Progenitor cell of endocrine pancreas (in vitro differentiated cells): ENCODE data around the gene URM1. TPM values are rescaled to one million over a fixed set of nuclear protein-coding genes. Genes with fewer than 3 reads are reported as not detected.

ENCODE experiments used
- DNase-seq: peaks from one replicate; pipeline ENCODE4 v3.0.0; 2021; ENCODE audit warnings: low spot score; ENCODE audit not compliant: unreplicated experiment
- H3K27ac Mint-ChIP-seq: 2 replicates; pipeline ENCODE4 v1.8.0; 2021; ENCODE audit warnings: mild to moderate bottlenecking, moderate library complexity, mixed read lengths
- H3K27me3 Mint-ChIP-seq: 2 replicates; pipeline ENCODE4 v1.8.0; 2021; ENCODE audit warnings: mixed read lengths
- H3K36me3 Mint-ChIP-seq: 2 replicates; pipeline ENCODE4 v1.8.0; 2022; ENCODE audit warnings: mixed read lengths; ENCODE audit not compliant: insufficient read depth
- H3K4me1 Mint-ChIP-seq: 2 replicates; pipeline ENCODE4 v1.8.0; 2021; ENCODE audit warnings: low read depth, mixed read lengths
- H3K4me3 Mint-ChIP-seq: 2 replicates; pipeline ENCODE4 v1.8.0; 2021; ENCODE audit warnings: low read depth, mild to moderate bottlenecking, moderate library complexity, mixed read lengths
- H3K9me3 Mint-ChIP-seq: 2 replicates; pipeline ENCODE4 v1.8.0; 2021; ENCODE audit warnings: low read depth, mixed read lengths
- total RNA-seq: library from RNA; stranded (reverse); gene quantifications from 2 replicates; pipeline ENCODE4 v1.2.1, GENCODE V29; 2021
- TF ChIP-seq, protein P1 (sequence below): fragments of 200-600 bp; sonication (generic); IDR thresholded peaks from one replicate; pipeline ENCODE4 v1.5.0; 2021; ENCODE audit warnings: antibody characterized with exemption, mild to moderate bottlenecking; ENCODE audit not compliant: unreplicated experiment

The URM1 gene
- total RNA-seq, 1 donor from 2014 or later: 54.4 TPM

GRCh38 chr9:128388150-128388549 lies 17.0 kb downstream of the URM1 start:
- Mint-ChIP-seq H3K4me3 (no peak overlapping the region), H3K4me1 (peaks cover 4% of the 10 kb centered on the region), H3K36me3 (peaks cover 10% of the 10 kb centered on the region), H3K27ac (no peak overlapping the region), H3K9me3 (no peaks in the 10 kb centered on the region), H3K27me3 (peaks cover 27% of the 10 kb centered on the region)
- TF ChIP-seq, protein P1, sequence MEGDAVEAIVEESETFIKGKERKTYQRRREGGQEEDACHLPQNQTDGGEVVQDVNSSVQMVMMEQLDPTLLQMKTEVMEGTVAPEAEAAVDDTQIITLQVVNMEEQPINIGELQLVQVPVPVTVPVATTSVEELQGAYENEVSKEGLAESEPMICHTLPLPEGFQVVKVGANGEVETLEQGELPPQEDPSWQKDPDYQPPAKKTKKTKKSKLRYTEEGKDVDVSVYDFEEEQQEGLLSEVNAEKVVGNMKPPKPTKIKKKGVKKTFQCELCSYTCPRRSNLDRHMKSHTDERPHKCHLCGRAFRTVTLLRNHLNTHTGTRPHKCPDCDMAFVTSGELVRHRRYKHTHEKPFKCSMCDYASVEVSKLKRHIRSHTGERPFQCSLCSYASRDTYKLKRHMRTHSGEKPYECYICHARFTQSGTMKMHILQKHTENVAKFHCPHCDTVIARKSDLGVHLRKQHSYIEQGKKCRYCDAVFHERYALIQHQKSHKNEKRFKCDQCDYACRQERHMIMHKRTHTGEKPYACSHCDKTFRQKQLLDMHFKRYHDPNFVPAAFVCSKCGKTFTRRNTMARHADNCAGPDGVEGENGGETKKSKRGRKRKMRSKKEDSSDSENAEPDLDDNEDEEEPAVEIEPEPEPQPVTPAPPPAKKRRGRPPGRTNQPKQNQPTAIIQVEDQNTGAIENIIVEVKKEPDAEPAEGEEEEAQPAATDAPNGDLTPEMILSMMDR: no peak
- no peak for DNase-seq

DNA sequence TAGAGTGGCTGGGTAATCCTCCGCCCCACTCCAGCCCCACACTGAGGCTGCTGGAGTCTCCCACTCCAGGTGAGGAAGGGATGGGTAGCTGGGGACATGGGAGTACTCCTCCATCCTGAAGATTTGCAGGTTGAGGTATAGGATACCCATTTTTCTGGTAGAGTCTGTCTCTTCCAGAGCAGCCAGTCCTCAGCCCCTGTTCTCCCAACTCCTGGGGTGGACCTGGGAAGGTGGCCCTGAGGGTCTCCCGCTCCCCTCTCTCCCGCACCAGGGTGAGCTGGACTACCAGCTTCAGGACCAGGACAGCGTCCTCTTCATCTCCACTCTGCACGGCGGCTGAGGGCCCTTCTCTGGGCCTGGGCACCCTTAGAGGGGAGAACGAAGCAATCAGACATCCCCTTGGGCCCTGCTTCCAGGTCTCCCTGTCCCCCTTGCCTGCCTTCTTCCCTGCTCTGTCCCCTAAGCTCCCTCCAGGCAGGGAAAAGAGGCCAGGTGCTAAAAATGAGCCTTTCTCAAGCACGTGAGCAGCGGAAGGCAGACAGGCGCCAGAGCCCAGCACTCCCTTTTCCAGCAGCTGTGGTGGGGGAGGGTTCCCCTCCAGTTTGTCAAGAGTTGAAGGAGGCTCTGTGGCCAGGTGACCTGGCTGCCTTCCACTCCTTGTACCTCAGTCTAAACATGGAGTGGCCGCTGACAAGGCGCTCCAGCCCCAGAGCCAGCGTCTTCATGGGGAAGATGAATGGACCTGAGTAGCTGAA lies 18.4 kb downstream of the URM1 start:
- Mint-ChIP-seq H3K27ac (no peak overlapping the region), H3K9me3 (no peaks in the 10 kb centered on the region), H3K4me1 (peaks cover 4% of the 10 kb centered on the region), H3K4me3 (no peak overlapping the region), H3K27me3 (peaks cover 40% of the 10 kb centered on the region), H3K36me3 (peaks cover 12% of the 10 kb centered on the region)
- no peak for DNase-seq
- TF ChIP-seq, protein P1: no peak

DNA sequence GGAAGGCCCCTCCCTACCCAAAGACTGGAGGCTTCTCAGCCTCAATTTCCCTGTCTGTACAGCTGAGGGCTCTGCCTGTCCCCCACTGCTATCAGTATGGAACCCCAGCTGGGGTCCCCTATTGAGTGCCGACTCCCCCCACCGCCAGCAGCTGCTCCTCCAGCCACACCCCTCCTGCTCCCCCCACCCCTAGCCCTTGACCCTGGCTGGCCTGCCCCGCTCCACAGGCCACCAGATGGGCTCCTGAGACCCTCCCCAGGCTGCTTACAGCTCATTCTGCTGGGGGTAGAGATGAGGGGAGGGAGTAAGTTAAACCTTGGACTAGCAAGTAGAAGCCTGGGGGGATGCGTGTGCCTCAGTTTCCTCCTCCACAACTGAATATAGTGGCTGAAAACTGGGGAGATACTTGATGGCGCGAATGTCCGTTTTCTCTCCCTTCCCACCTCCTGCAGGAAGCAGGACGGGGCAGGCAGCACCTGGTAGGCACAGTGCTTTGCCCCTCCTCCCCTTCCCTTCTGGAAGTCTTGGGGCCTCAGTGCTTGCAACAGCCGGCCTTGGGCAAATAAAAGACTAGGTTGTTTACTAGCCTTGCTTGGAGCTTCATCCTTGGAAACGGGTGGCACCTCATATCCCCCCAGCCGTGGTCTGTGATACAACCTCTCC lies 19.1 kb downstream of the URM1 start:
- no peak for DNase-seq
- Mint-ChIP-seq H3K36me3 (peaks cover 9% of the 10 kb centered on the region), H3K9me3 (no peaks in the 10 kb centered on the region), H3K27ac (no peak overlapping the region), H3K4me3 (no peak overlapping the region), H3K4me1 (peaks cover 4% of the 10 kb centered on the region), H3K27me3 (peaks cover 47% of the 10 kb centered on the region)
- TF ChIP-seq, protein P1: no peak

DNA sequence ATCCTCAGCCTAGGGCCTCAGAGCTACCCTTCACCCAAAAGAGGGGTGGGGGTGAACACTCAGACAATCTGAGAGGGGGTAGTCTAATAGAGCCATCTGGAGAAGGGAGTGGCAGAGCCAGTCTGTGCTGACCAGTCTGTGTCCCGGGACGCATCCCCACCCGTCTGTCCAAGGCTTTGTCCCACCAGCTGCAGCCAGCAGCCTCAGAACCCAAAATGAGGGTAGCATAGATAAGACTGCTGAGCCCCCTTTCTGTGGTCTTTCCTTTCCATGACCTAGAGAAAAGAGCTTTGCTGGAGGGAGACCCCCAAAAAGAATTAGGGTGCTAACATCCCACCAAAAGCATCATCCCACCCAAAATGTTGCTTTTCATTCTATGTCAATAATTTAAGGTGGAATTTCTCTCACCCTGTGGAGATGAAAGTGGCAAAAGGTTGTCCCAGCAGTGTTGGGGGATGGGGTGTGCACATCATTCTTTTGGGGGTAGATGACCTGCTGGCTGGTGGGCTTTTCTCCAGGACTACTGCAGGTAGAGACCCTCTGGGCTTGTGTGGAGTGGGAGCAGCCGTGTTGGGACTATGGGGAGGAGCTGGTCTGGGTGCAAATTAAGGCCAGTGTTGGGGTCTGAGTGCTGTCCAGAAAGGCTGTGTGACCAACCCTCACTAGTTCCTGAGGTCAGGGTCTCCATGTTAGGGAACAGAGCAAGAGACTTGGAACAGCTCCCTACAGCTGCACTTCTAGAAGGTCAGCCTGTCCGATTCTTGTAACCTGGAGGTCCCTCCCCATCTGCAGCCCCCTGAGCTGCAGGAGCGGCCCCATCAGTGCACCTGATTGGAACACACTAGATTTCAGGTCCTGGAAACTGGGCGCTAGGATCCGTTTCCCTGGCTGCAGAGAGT lies 19.9 kb downstream of the URM1 start:
- TF ChIP-seq, protein P1: no peak

GRCh38 chr9:128391956-128392301 lies 20.8 kb downstream of the URM1 start:
- peaks cover 54% of the 10 kb centered on the region for H3K27me3 Mint-ChIP-seq

More for the DNA sequence above, 19.9 kb downstream of the URM1 start:
- Mint-ChIP-seq H3K9me3 (no peaks in the 10 kb centered on the region), H3K27ac (no peak overlapping the region), H3K4me3 (no peak overlapping the region), H3K4me1 (peaks cover 4% of the 10 kb centered on the region), H3K36me3 (peaks cover 8% of the 10 kb centered on the region), H3K27me3 (peaks cover 49% of the 10 kb centered on the region)
- no peak for DNase-seq

More at GRCh38 chr9:128391956-128392301, 20.8 kb downstream of the URM1 start:
- H3K4me1 Mint-ChIP-seq: peaks cover 5% of the 10 kb centered on the region
- no peak for DNase-seq
- no peak overlapping the region for H3K4me3 Mint-ChIP-seq
- H3K27ac Mint-ChIP-seq: no peak overlapping the region
- TF ChIP-seq, protein P1: no peak
- H3K9me3 Mint-ChIP-seq: no peaks in the 10 kb centered on the region
- peaks cover 8% of the 10 kb centered on the region for H3K36me3 Mint-ChIP-seq
